K562 (cell line): ENCODE measurements around the gene ARHGAP9. TPM values are rescaled to one million over a fixed set of nuclear protein-coding genes. Genes with fewer than 3 reads are reported as not detected.

Source experiments
- CAMTA2 ChIP-seq: fragments of 250-450 bp; sonication (Bioruptor Pico); conservative IDR thresholded peaks from 2 replicates; pipeline ENCODE4 v1.5.1; 2022
- CEBPB ChIP-seq: fragments of 450-650 bp; IDR thresholded peaks from 2 replicates; pipeline ENCODE4 v1.6.1; 2016; ENCODE audit warnings: missing genetic modification characterization, missing compliant biosample characterization
- CREBBP ChIP-seq: IDR thresholded peaks from one replicate; pipeline ENCODE4 v1.6.1; 2012; ENCODE audit warnings: low read depth, mild to moderate bottlenecking, control low read depth, inconsistent platforms, low read length
- ESRRA ChIP-seq: fragments of 450-650 bp; IDR thresholded peaks from 2 replicates; pipeline ENCODE4 v1.6.1; 2014; ENCODE audit warnings: low read depth, mild to moderate bottlenecking, moderate library complexity, borderline replicate concordance
- FOSL1 ChIP-seq: fragments of 200-800 bp; sonication (Bioruptor generic); conservative IDR thresholded peaks from 2 replicates; pipeline ENCODE4 v1.6.1; 2016; ENCODE audit warnings: missing genetic modification characterization, missing compliant biosample characterization
- FOXJ2 ChIP-seq: fragments of 200-800 bp; sonication (Bioruptor generic); IDR thresholded peaks from 2 replicates; pipeline ENCODE4 v1.6.1; 2016; ENCODE audit warnings: missing genetic modification characterization, missing compliant biosample characterization
- FOXP4 ChIP-seq: sonication (generic); formaldehyde crosslinking; IDR thresholded peaks from 2 replicates; pipeline ENCODE4 v1.8.0; 2022; ENCODE audit warnings: mild to moderate bottlenecking, missing genetic modification reagents, borderline replicate concordance
- GMEB1 ChIP-seq: fragments of 250-450 bp; sonication (Bioruptor Pico); IDR thresholded peaks from 2 replicates; pipeline ENCODE4 v1.4.0; 2020; ENCODE audit warnings: mild to moderate bottlenecking
- PHF8 ChIP-seq: fragments of 200-600 bp; sonication (generic); IDR thresholded peaks from 2 replicates; pipeline ENCODE4 v1.6.1; 2012; ENCODE audit warnings: mixed run types, mild to moderate bottlenecking, inconsistent platforms, low read length, moderate library complexity, borderline replicate concordance
- RB1 ChIP-seq: fragments of 450-650 bp; IDR thresholded peaks from 2 replicates; pipeline ENCODE4 v1.6.1; 2017; ENCODE audit warnings: low read depth, mild to moderate bottlenecking
- SMAD4 ChIP-seq: fragments of 250-450 bp; sonication (Bioruptor Pico); conservative IDR thresholded peaks from 2 replicates; pipeline ENCODE4 v1.8.0; 2021; ENCODE audit warnings: inconsistent platforms, mild to moderate bottlenecking, moderate library complexity
- THAP12 ChIP-seq: fragments of 250-450 bp; sonication (Bioruptor Pico); IDR thresholded peaks from 2 replicates; pipeline ENCODE4 v1.9.0; 2021; ENCODE audit warnings: mild to moderate bottlenecking, inconsistent platforms
- ZBTB34 ChIP-seq: fragments of 250-450 bp; sonication (Bioruptor Pico); IDR thresholded peaks from 2 replicates; pipeline ENCODE4 v1.8.0; 2021; ENCODE audit warnings: mild to moderate bottlenecking, moderate library complexity
- ZNF232 ChIP-seq: sonication (generic); formaldehyde crosslinking; IDR thresholded peaks from 2 replicates; pipeline ENCODE4 v1.8.0; 2022; ENCODE audit warnings: mild to moderate bottlenecking, missing genetic modification reagents
- ZNF3 ChIP-seq: fragments of 250-450 bp; sonication (Bioruptor Pico); IDR thresholded peaks from 2 replicates; pipeline ENCODE4 v1.5.0; 2021; ENCODE audit warnings: mild to moderate bottlenecking, moderate library complexity
- ZNF707 ChIP-seq: fragments of 250-450 bp; sonication (Bioruptor Pico); conservative IDR thresholded peaks from 2 replicates; pipeline ENCODE4 v1.8.0; 2022; ENCODE audit warnings: inconsistent platforms, mild to moderate bottlenecking, moderate library complexity
- polyA plus RNA-seq, 8 experiments: library from polyadenylated mRNA; depleted of rRNA in 4 of 8; stranded (reverse) in 5 of 8; unstranded in 3 of 8; fragments of >200 nt; fragmentation: Nextera tagmentation in 2 of 8; fragmentation: Illumina TruSeq in 1 of 8; extraction: Ambion mirVana in 2 of 8; extraction: Trizol in 1 of 8; gene quantifications; 2 replicates each; pipeline versions ENCODE4 v1.2.1 to v1.2.3, GENCODE V29; 2011 to 2014; ENCODE audit warnings: inconsistent platforms in 1 of 8, missing spikeins in 1 of 8
- total RNA-seq, 7 experiments: library from RNA; depleted of rRNA in 6 of 7; stranded (reverse); fragments of >200 nt in 6 of 7; fragmentation: Illumina TruSeq in 2 of 7; extraction: Trizol in 2 of 7; gene quantifications; 2 replicates each; pipeline versions ENCODE4 v1.2.1 to v1.2.3, GENCODE V29; 2011 to 2021; ENCODE audit warnings: low replicate concordance in 1 of 7

ARHGAP9 gene
- total and polyA plus RNA-seq, 9 of the 15 experiments (the other 6 are each of a cell fraction or from before 2014, with no cell fraction given), result 1.5 to 10.2 (median 5.1) TPM

GRCh38 chr12:57487597-57488401 is 8.1 kb upstream of the ARHGAP9 start, which contains the start of gene MARS1 (continued):
- TF ChIP-seq SMAD4, result no peak; the same call in 1 of the 2 replicates
- TF ChIP-seq RB1, result peak; percentile 52; the same call in 1 of the 2 replicates
- no peak for TF ChIP-seq ZBTB34
- TF ChIP-seq FOXP4 (CRISPR knock-in tag), result peak; percentile 55; the same call in 1 of the 2 replicates
- no peak for TF ChIP-seq ZNF707 (CRISPR knock-in tag)
- peak; percentile 60; the same call in 1 of the 2 replicates for TF ChIP-seq THAP12
- peak; percentile 56; the same call in 1 of the 2 replicates for TF ChIP-seq FOSL1 (tag)
- TF ChIP-seq CAMTA2 (CRISPR knock-in tag), result no peak
- peak; percentile 69; the same call in 1 of the 2 replicates for TF ChIP-seq FOXJ2 (tag)
- no peak for TF ChIP-seq CREBBP
- no peak for TF ChIP-seq ZNF232 (CRISPR knock-in tag)
- peak; percentile 92 for TF ChIP-seq CEBPB (tag)
- TF ChIP-seq PHF8, result peak; percentile 93; the same call in 1 of the 2 replicates
- peak; percentile 30; the same call in 1 of the 2 replicates for TF ChIP-seq GMEB1 (CRISPR knock-in tag)
- TF ChIP-seq ESRRA, result 0 out of 2 replicates have a peak, but pooled peaks have one; percentile 31
- no peak for TF ChIP-seq ZNF3 (CRISPR knock-in tag)
